NCI-H146 treated with DMSO at 0.1 percent for 48 hours (cell line): ENCODE data around the gene RBM23.
"Not testable (repeated sequence)": the region's sequence is repeated elsewhere in the genome, so short reads cannot be mapped to it uniquely, and the experiment has no call there.

Experiments used
- DNase-seq: peaks from one replicate; lab custom pipeline; 2025; ENCODE audit not compliant: unreplicated experiment; lab: John Stamatoyannopoulos, UW

RBM23 gene

DNA sequence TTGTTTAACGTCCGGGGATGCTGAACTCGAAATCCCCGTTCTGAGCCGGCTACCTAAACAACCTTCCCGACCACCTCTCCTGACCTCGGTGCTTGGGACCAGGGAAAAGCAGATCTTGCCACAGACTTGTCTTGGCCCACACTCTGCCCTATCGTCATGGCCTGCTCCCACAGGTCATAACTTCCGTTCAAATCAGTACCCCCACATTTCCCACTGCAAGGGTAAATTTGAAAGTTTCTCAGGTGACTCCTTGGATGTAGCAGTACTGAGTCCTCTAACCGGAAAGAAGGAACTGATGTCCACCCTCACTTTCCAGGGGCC lies 612 bp upstream of the RBM23 start:
- DNase-seq, result no peak

DNA sequence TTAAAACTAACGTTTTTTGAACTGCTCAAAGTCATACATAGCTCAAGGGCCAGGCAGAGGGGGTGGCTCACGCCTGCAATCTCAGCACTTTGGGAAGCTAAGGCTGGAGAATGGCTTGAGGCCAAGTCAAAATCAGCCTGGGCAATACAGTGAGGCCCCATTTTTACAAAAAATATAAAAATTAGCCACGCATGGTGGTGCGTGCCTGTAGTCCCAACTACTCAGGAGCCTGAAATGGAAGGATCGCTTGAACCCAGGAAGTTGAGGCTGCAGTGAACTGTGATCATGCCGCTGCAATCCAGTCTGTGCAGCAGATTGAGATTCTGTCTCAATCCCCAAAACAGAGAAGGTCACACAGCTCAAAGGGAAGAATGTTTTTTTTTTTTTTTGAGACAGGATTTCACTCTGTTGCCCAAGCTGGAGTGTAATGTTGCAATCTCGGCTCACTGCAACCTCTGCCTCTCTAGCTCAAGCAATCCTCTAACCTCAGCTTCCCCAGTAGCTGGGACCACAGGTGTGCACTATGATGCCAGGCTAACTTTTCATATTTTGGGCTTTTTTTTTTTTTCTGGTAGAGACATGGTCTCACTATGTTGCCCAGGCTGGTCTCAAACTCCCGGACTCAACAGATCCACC lies 2.9 kb downstream of the RBM23 start:
- DNase-seq, result no peak

GRCh38 chr14:22914836-22915235 lies 4.1 kb downstream of the RBM23 start:
- not testable (repeated sequence) for DNase-seq

GRCh38 chr14:22910916-22911315 lies 8.0 kb downstream of the RBM23 start:
- DNase-seq, result no peak

- DNase-seq, result no peak
These were observed 10.3 kb downstream of the RBM23 start for GRCh38 chr14:22908601-22909000.

- no peak for DNase-seq
These were observed 11.5 kb downstream of the RBM23 start for GRCh38 chr14:22907429-22907828.

- DNase-seq, result no peak
These were observed 12.9 kb downstream of the RBM23 start for GRCh38 chr14:22906073-22906472.

- DNase-seq, result no peak
These were observed 13.3 kb downstream of the RBM23 start for GRCh38 chr14:22905627-22906026.

DNA sequence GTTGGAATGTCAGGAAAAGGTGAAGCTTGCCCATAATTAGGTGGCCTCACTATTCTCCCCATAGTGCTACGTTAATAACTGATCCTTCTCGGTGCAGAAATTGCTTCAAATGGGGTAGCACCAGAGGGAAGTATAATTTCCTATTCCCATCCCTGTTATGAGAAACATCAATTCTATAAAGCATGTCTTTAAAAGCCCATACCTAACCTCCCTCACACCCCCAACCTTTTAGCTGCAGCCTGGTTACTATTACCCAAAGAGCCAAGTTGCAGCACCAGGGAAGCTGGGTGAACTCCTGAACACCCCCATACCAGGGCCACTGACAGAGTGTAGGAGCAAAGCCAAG lies 15.2 kb downstream of the RBM23 start:
- DNase-seq, result no peak

DNA sequence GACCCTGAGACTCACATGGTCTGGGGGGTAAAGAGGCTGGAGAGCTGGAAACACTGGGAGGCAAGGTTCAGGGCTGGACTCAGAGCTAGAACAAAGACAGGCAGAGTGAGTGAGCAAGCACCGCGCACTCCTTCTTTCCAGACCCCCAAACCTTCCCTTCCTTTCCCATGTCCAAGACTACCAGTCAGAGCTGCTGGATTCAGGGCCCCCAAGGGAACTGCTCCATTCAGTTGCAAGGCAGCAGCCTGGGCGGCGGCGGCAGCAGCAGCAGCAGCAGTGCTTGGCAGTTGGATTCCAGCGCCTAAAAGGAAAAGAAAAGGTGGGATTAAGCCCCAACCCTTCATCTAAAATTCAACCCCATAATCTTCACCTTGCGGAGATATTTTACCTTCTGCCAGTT lies 17.1 kb downstream of the RBM23 start:
- DNase-seq, result no peak

DNA sequence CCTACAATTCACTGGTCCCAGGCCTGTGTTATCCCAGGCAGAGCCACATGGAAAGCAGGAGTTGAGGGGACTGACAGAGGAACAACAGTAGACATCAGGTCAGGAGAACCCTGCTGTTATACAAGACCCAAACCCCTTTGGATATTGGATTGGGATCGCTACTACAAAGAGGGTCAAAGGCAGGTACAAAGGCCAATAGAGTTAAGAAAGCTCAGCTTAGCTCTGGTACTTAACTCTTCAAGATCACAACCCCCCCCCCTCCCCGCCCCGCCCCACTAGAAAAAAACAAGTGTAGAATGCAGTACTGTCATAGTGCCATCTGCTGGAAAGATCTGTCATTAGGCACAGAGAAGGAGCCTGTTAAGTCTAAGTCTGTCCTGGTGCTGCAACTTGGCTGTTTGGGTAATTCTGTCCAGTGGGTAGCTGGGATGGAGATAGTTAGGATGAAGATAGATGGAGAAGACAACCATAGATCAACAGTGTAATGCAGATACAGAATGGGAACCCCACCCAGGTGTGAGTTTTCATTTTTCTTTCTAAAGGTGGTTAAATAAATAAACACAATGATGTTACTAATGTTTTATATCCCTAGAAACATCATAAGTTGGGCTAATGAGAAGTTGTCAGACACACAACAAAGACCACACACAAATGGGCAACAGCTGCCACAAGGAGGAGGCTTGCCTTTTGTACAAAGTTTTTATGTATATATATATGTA lies 18.7 kb downstream of the RBM23 start:
- DNase-seq, result peak; percentile 37

- no peak for DNase-seq
These were observed 20.5 kb downstream of the RBM23 start for GRCh38 chr14:22898302-22899090.

GRCh38 chr14:22897357-22897756 lies 21.6 kb downstream of the RBM23 start:
- DNase-seq, result no peak

DNA sequence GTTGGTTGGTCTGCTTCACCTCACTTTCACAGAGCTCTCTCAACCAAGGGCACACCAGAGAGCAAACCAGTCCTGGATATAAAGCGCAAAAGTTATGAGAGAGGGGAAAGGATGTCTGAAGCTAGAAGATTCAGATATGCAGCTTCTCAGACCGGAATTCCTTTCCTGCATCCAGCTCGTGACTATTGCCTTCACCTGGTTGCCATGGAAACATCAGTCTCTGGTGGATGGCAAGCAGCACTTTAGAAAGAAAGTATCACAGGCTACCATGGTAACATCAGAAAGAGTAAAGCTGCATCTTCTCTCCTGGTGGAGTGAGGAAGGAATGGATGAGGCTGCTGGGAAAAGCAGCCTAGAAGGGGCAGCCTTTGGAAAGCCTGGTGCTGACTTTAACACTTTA lies 22.2 kb downstream of the RBM23 start:
- no peak for DNase-seq

DNA sequence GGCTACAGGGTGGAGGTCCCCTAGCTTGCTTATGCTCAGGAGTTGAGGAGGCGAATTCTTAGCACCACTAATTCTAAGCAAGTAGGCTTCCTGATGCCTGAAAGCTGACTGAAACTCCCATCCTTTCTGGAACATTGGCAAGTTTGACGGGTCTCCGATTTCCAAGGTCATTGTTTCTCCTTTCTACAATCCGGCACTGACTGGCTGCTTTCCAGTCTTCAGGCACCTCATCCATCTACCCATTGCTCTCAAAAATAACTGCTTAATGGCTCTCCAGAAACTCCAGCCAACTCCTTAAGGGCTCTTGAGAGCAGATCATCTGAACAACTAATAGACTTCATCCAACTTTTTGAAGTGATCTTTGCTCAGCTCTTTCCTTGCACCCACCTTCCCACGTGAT lies 22.6 kb downstream of the RBM23 start:
- DNase-seq, result no peak

- no peak for DNase-seq
These were observed 23.5 kb downstream of the RBM23 start for GRCh38 chr14:22895402-22895801.

- DNase-seq, result no peak
These were observed 25.2 kb downstream of the RBM23 start for GRCh38 chr14:22893706-22894105.

DNA sequence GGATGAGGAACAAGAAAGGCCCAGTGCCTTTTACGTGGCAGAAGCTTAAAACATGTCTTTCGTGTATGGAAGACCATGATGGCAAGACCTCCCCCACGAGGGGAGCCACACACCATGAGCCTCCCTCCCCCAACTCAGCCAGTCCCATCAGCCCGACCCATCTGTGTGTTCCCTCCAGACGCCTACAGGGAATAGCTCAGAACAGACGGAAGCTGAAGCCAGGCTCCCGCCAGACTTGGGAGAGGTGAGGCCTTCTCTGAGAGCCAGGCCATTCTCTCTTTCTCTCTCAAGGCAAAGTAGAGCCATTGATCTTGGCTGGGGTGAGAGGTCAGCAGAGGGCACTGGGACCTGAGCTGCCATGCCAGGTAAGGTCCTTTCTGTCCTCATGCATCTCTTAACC lies 26.5 kb downstream of the RBM23 start:
- no peak for DNase-seq

DNA sequence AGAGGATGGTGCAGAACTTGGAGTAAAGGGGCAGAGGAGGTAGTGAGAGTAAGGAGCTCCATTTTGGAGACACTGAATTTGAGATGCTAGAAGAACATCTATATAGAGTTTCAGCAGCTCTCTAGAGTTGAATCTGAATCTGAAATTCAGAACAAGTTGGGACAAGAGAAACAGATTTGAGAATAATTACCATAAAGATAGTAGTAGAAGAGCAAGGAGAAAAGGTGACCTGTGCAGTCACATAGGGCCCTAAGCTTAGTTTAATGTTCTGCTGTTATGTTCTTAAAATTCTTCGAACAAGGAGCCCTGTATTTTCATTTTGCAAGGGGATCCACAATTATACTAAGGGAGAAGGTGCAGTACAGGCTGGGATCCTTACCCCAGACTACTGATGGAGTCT lies 28.5 kb downstream of the RBM23 start:
- no peak for DNase-seq

DNA sequence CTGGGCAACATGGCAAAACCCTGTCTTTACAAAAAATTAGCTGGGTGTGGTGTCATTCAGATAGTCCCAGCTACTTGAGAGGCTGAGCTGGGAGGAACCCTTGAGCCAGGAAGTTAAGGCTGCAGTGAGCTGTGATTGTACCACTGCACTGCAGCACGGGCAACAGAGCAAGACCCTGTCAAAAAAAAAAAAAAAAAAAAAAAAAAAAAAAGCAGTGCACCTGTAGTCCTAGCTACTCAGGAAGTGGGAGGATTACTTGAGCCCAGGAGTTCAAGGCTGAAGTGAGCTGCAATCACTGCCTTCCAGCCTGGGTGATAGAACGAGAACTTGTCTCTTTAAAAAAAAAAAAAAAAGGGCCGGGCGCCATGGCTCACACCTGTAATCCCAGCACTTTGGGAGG lies 30.3 kb downstream of the RBM23 start:
- DNase-seq, result no peak

DNA sequence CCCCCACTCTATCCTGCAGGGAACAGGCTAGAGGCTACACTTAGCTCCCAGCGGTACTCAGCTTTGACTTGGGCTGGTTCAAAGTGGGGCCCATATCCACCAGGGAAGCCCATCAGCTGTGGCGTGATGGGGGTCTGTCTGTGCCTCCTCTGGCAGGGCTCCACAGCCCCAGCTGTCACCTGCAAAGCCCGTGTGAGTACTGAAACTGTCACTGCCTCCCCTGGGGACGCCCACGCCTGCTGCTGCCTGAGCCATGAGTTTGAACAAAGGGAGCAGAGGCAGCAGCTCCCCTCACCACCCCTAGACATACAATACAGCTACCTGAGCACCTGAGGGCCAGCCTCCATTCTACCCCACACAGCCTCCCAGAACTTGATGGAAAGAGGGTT lies 31.0 kb downstream of the RBM23 start:
- DNase-seq, result no peak

GRCh38 chr14:22887260-22887989 lies 31.5 kb downstream of the RBM23 start:
- DNase-seq, result peak; percentile 89
